SJCRH30 (cell line): Measurements from ENCODE around the gene L3MBTL1. TPM values are rescaled to one million over a fixed set of nuclear protein-coding genes. Genes with fewer than 3 reads are reported as not detected.
A peak's percentile ranks its signal among the peaks of the same experiment; 100 is the strongest.
"Not testable (repeated sequence)": the region's sequence is repeated elsewhere in the genome, so short reads cannot be mapped to it uniquely, and the experiment has no call there.

Experiments used
- DNase-seq, 2 experiments: peaks; one replicate each; pipeline ENCODE4 v3.0.0-alpha.2; 2015 to 2020
- H3K27ac ChIP-seq: fragments of 250-450 bp; sonication (Bioruptor Pico); 2 replicates; pipeline ENCODE4 v1.5.1; 2020; ENCODE audit warnings: mild to moderate bottlenecking, moderate library complexity
- H3K27me3 ChIP-seq: fragments of 250-450 bp; sonication (Bioruptor Pico); 2 replicates; pipeline ENCODE4 v1.5.1; 2020; ENCODE audit warnings: mild to moderate bottlenecking, moderate library complexity
- H3K36me3 ChIP-seq: fragments of 250-450 bp; sonication (Bioruptor Pico); 2 replicates; pipeline ENCODE4 v1.5.1; 2020; ENCODE audit warnings: mild to moderate bottlenecking, moderate library complexity
- H3K4me1 ChIP-seq: fragments of 250-450 bp; sonication (Bioruptor Pico); 2 replicates; pipeline ENCODE4 v1.5.1; 2020; ENCODE audit warnings: mild to moderate bottlenecking, moderate library complexity
- H3K4me3 ChIP-seq: fragments of 250-450 bp; sonication (Bioruptor Pico); 2 replicates; pipeline ENCODE4 v1.5.1; 2020; ENCODE audit warnings: mild to moderate bottlenecking, moderate library complexity
- H3K9me3 ChIP-seq: fragments of 250-450 bp; sonication (Bioruptor Pico); replicated peaks from 2 replicates; pipeline ENCODE4 v1.5.1; 2020; ENCODE audit warnings: mild to moderate bottlenecking, moderate library complexity
- total RNA-seq: library from RNA; depleted of rRNA; stranded (reverse); fragments of >200 nt; shearing (Covaris generic); gene quantifications from 2 replicates; pipeline ENCODE4 v1.2.3, GENCODE V29; 2014

L3MBTL1 gene
- total RNA-seq, 1 experiment from 2014 or later = 6.5 TPM

DNA sequence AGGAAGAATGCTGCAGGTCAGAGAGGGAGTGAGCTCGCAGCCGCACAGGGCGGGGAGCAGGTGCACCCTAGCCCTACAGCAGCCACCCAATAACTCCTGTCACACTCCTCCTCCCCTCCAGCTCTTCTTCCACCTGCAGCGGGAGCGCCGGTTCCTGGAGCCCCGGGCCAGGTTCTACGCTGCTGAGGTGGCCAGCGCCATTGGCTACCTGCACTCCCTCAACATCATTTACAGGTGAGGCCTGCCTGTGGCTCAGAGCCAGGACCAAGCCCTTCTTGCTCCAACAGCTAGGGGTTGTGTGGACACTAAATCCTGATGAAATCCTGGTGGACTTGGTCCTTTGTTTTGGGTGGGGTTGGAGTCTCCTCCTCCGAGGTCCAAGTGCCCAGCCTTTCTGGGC, 63.0 kb downstream of the L3MBTL1 start:
- peaks cover 7% of the 10 kb centered on the region for H3K4me1 ChIP-seq

DNA sequence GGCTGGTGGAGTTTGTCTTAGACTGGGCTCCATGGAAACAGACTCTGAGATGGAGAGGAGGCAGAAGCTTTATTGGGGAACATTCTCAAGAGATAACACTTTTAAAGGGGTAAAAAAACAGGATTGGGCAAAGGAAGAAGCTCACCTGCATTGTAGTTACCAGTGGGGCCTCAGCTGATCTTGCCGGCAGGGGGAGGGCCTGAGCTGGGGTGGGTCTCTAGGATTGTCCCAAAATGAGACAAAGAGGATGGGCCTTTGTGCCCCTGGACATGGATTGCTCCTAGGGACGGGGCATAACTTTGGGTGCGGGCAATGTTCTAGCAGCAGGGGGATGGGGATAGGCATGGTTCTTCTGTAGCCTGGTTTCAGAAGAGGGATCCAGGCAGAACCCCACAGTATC, 63.8 kb downstream of the L3MBTL1 start:
- no peak for DNase-seq
- no peaks in the 10 kb centered on the region for H3K36me3 ChIP-seq

More for the DNA sequence above, 63.0 kb downstream of the L3MBTL1 start:
- H3K36me3 ChIP-seq = no peaks in the 10 kb centered on the region
- H3K27me3 ChIP-seq = 0 out of 2 replicates have a peak, but pooled peaks cover 9% of the 10 kb centered on the region
- H3K4me3 ChIP-seq = no peak overlapping the region
- no peaks in the 10 kb centered on the region for H3K9me3 ChIP-seq
- H3K27ac ChIP-seq = no peak overlapping the region
- no peak for DNase-seq

DNA sequence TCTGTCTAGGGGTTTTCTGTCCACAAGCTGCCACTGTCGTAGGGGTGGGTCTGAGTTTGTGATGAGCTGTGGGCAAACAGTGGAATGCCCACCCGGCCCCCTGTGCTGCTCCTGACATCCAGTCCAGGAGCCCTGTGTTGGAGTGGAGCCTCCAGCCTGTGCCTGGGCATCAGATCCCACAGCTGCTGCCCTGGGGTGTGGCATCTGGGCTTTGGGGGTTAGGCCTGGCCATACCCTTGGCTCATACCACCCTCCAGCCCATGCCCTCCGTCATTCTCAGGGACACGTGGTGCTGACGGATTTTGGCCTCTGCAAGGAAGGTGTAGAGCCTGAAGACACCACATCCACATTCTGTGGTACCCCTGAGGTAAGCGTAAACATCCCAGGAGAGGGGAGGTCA, 64.3 kb downstream of the L3MBTL1 start:
- no peaks in the 10 kb centered on the region for H3K9me3 ChIP-seq
- DNase-seq = no peak

More for the DNA sequence above, 63.8 kb downstream of the L3MBTL1 start:
- H3K9me3 ChIP-seq = no peaks in the 10 kb centered on the region
- H3K4me3 ChIP-seq = no peak overlapping the region
- 0 out of 2 replicates have a peak, but pooled peaks cover 9% of the 10 kb centered on the region for H3K27me3 ChIP-seq
- H3K4me1 ChIP-seq = peaks cover 15% of the 10 kb centered on the region
- no peak overlapping the region for H3K27ac ChIP-seq

DNA sequence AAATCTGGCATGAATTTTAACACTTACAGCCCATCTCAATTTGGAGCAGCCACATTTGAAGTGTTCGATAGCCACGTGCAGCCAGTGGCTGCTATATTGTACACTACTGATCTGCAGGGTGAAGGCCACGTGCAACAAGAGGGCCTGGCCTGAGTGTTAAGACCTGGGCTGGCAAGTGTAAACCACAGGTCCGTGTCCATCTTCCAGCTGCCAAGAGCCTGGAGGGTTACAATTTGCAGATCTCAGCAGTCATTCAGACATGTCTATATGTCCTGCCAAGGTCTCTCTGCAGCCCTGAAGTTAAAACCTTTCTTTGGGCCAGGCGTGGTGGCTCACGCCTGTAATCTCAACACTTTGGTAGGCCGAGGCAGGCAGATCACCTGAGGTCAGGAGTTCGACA, 65.4 kb downstream of the L3MBTL1 start:
- H3K4me1 ChIP-seq = peaks cover 16% of the 10 kb centered on the region

More for the DNA sequence above, 64.3 kb downstream of the L3MBTL1 start:
- no peaks in the 10 kb centered on the region for H3K36me3 ChIP-seq
- H3K4me1 ChIP-seq = peaks cover 16% of the 10 kb centered on the region
- no peak overlapping the region for H3K4me3 ChIP-seq
- H3K27ac ChIP-seq = no peak overlapping the region
- 0 out of 2 replicates have a peak, but pooled peaks cover 9% of the 10 kb centered on the region for H3K27me3 ChIP-seq

DNA sequence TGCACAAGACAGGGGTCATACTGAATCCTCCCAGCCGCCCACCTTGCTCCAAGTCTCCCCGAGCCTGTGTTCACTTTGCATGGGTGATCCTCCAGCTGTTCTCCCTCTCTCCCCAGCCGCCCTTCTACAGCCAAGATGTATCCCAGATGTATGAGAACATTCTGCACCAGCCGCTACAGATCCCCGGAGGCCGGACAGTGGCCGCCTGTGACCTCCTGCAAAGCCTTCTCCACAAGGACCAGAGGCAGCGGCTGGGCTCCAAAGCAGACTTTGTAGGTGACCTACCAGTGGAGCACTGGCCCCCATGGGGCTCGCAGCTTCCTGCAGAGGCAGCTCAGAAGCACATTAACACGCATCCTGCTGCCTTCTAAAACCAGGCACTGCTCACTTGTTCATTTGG, 68.6 kb downstream of the L3MBTL1 start:
- peaks cover 31% of the 10 kb centered on the region for H3K4me1 ChIP-seq
- no peaks in the 10 kb centered on the region for H3K36me3 ChIP-seq
- H3K27ac ChIP-seq = no peak overlapping the region
- no peaks in the 10 kb centered on the region for H3K9me3 ChIP-seq
- peak in 1 of 2 experiments; percentile 41 for DNase-seq
- no peaks in the 10 kb centered on the region for H3K27me3 ChIP-seq
- H3K4me3 ChIP-seq = no peak overlapping the region

More for the DNA sequence above, 65.4 kb downstream of the L3MBTL1 start:
- Histone ChIP-seq H3K36me3 (no peaks in the 10 kb centered on the region), H3K27ac (no peak overlapping the region), H3K4me3 (no peak overlapping the region), H3K27me3 (no peaks in the 10 kb centered on the region), H3K9me3 (no peaks in the 10 kb centered on the region)
- no peak for DNase-seq

DNA sequence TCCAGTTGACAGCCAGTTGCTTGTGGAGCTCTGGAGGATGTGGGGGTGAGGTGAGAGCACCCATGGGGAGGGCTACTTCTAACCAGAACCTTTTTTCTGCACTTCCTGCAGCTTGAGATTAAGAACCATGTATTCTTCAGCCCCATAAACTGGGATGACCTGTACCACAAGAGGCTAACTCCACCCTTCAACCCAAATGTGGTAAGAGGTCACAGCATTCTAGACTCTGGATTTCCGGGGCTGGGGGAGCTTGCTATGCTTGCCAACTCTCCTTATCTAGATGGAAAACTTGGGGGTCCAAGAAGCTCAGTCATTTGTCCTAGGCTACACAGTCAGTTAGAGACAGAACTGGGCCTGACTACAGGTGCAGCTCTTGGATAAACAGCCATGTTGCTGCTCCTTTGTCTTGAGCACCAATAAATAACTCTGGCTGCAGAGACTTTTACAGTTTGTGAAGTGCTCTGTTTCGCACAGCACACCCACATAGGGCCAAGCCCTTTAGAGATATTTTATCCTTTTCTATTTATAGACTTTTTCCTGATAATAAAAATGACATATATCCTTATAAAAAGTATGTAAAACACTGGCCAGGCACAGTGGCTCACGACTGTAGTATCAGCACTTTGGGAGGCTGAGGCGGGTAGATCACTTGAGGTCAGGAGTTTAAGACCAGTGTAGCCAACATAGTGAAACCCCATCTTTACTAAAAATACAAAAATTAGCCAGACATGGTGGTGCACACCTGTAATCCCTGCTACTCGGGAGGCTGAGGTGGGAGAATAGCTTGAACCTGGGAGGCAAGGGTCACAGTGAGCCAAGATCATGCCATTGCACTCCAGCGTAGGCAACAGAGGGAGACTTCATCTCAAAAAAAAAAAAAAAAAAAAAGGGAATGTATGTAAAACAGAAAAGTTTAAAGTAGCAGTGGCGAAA, 72.6 kb downstream of the L3MBTL1 start:
- Histone ChIP-seq H3K4me3 (no peak overlapping the region), H3K4me1 (peaks cover 45% of the 10 kb centered on the region), H3K9me3 (no peaks in the 10 kb centered on the region), H3K27ac (no peak overlapping the region), H3K27me3 (no peaks in the 10 kb centered on the region), H3K36me3 (no peaks in the 10 kb centered on the region)
- no peak for DNase-seq

DNA sequence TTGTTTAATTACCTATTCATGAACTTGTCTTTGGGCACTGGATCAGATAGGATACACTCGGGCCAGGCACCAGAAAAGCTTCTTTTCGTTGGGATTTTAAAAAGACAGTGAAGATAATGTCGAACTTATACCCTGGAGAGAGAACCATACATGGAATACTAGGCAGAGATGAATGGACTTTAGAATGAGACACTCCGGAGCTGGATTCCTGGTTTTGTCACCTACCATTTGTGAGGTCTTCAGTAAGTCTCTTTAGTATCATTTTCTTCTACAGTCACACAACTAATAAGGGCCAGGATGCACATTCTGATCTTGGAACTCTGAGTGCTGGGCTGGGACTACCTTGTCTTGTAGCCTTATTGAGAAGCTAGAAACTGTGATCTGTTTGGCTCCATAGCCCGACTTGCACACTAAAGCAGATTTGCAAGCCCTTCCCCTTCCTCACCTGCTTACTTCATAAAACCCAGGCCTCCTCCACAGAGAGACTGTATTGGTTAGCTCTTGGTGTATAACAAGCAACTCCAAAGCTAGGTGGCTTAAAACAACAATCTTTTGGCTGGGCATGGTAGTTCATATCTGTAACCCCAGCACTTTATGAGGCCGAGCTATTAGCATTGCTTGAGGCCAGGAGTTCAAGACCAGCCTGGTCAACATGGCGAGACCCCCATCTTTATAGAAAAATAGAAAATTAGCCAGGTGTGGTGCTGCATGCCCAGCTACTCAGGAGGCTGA, 75.8 kb downstream of the L3MBTL1 start:
- no peaks in the 10 kb centered on the region for H3K36me3 ChIP-seq
- no peaks in the 10 kb centered on the region for H3K9me3 ChIP-seq
- peaks cover 34% of the 10 kb centered on the region for H3K4me1 ChIP-seq
- no peak overlapping the region for H3K4me3 ChIP-seq
- H3K27me3 ChIP-seq = no peaks in the 10 kb centered on the region
- H3K27ac ChIP-seq = peak overlapping the region; percentile 80
- DNase-seq = no peak

DNA sequence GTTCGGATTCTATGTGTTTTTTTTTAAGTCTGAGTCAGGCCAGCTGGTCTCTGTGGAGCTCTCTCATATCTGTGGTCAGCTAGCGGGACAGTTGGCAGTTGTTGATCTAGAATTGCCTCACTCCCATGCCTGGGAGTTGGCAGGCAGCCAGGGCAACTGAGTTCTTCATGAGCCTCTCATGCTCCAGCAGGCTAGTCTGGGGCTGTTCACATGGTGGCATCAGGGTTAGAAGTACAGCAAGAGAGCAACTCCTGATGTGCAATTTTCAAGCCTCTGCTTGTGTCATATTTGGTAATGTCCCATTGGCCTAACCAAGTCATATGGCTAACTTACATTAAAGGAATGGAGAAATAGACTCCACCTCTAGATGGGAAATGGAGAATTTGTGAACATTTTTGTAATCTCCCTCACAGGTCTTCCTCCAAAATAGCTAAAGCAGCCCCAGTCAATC, 76.5 kb downstream of the L3MBTL1 start:
- no peaks in the 10 kb centered on the region for H3K36me3 ChIP-seq
- peaks cover 30% of the 10 kb centered on the region for H3K4me1 ChIP-seq
- no peaks in the 10 kb centered on the region for H3K27me3 ChIP-seq
- H3K9me3 ChIP-seq = no peaks in the 10 kb centered on the region
- peak overlapping the region; percentile 80 for H3K27ac ChIP-seq
- peak; percentile 99 for DNase-seq
- no peak overlapping the region for H3K4me3 ChIP-seq

DNA sequence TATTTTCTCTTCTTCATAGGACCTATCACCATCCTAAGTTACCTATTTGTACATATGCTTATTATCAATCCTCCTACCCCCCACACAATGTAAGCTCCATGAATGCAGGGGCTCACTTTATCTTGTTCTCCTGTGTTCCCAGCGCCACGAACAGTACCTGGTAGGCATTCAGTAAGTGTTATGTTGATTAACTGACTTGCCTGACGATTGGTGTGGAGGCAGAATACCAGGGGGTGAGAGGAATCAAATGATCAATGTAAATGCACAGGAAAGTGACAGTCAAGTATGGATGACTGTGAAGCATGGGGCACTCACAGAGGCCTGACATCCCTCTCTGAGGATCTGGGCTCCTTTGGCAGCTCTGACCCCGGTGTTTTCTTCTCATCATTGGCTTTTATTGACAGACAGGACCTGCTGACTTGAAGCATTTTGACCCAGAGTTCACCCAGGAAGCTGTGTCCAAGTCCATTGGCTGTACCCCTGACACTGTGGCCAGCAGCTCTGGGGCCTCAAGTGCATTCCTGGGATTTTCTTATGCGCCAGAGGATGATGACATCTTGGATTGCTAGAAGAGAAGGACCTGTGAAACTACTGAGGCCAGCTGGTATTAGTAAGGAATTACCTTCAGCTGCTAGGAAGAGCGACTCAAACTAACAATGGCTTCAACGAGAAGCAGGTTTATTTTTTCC, 77.1 kb downstream of the L3MBTL1 start:
- peak overlapping the region; percentile 80 for H3K27ac ChIP-seq
- H3K4me3 ChIP-seq = no peak overlapping the region
- no peaks in the 10 kb centered on the region for H3K27me3 ChIP-seq
- H3K36me3 ChIP-seq = no peaks in the 10 kb centered on the region
- no peaks in the 10 kb centered on the region for H3K9me3 ChIP-seq
- peaks cover 28% of the 10 kb centered on the region for H3K4me1 ChIP-seq
- peak; percentile 84 to 87 for DNase-seq

DNA sequence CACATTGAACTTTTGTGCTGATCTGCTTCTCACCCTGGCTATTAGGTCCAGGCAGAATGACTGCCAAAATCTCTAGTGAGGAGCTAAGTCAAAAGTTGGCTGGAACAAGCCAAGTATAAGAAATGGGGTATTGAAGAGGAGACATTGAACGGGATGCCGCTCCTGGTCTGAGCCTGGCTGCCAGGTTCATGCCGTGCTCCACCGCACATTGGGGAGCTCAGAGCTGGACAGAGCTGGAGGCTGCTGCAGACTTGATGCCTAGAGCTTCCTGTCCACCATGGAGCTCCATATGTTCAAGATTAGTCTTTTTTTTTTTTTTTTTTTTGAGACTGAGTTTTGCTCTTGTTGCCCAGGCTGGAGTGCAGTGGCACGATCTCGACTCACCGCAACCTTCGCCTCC, 79.1 kb downstream of the L3MBTL1 start:
- Histone ChIP-seq H3K4me3 (no peak overlapping the region), H3K27me3 (no peaks in the 10 kb centered on the region), H3K4me1 (peaks cover 23% of the 10 kb centered on the region), H3K9me3 (no peaks in the 10 kb centered on the region), H3K36me3 (no peaks in the 10 kb centered on the region), H3K27ac (no peak overlapping the region)
- no peak for DNase-seq

DNA sequence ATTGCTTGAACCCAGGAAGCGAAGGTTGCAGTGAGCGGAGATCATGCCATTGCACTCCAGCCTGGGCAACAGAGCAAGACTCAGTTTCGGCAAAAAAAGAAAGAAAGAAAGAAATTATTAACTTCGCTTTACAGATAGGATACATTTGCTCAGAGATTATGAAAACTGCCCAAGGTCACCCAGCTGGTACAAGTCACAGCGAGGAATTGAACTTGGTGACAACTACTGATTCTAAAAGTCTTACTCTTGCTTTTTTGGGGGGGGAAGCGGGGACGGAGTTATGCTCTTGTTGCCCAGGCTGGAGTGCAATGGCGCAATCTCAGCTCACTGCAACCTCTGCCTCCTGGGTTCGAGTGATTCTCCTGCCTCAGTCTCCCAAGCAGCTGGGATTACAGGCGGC, 81.0 kb downstream of the L3MBTL1 start:
- H3K9me3 ChIP-seq, H3K27ac ChIP-seq, H3K27me3 ChIP-seq, H3K36me3 ChIP-seq, H3K4me3 ChIP-seq, DNase-seq: not testable (repeated sequence)
- H3K4me1 ChIP-seq = peaks cover 21% of the 10 kb centered on the region

DNA sequence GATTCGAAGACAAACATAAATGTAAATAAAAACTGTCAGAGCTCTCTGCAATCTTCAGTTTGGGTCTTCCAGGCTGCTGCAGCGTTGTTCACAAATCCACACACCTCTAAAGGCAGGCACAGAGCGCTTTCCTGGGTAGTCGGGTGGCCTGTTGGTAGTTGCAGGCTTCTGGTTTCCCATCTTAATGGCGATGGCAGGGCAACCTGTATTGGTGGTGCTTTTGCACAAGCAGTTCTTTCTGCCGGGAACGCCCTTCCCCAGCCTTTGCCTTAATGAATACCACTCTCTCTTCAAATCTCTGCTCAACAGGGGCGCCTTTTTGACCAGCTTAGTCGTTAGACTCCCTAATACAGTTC, 82.5 kb downstream of the L3MBTL1 start:
- Histone ChIP-seq H3K27ac (peak overlapping the region; percentile 88; the same call in 1 of the 2 replicates), H3K4me3 (peak overlapping the region; percentile 92), H3K36me3 (0 out of 2 replicates have a peak, but pooled peaks cover 3% of the 10 kb centered on the region), H3K4me1 (peaks cover 7% of the 10 kb centered on the region), H3K9me3 (no peaks in the 10 kb centered on the region), H3K27me3 (no peaks in the 10 kb centered on the region)
- peak; percentile 36 to 63 for DNase-seq

DNA sequence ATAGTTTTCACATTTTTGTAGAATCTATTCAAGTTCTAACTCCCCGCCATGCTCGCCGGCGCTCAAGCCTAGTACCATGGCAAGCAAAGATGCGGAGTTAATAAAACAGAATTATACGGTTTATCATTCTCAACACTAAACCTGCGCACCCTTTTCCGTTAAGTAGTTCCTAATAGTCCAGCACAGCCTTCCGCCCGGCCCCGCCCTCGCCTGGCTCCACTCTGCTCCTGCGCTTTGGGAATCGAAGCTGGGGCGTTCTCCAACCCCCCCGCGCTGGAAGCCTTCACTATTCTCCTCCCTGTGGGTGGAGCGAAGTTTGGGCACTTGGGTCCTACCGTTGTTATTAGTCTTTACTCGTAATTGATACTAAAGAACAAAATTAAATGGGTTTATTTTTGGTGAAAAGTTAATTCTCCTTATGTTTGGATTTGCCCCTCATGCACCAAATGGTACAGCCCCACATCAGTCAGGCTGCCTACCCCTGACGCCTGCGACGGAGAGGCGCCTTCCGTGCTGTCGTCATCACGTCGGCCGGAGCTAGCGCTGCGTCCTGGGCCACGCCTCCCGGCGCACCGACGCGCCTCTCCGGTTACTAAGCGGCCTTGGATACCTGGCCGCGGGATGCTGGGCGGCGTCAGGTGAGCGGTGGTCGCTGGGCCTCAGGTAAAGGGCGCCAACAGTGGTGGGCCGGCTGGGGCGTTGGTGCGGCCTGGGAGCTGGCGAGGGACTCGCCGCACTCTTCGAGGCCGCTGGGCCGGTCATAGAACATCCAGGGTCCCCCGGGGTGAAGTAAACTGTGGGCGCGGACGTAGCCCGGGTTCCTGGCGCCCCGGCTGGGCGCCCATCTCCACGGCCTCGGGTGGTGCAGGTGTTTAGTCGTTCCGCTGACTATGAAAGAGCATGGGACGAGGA, 83.2 kb downstream of the L3MBTL1 start, which contains the start of gene IFT52:
Gene IFT52, plus strand, starts transcription at position 546 of the 912 bp plus-strand sequence. CDS start 3,762 bp downstream, outside the sequence.
- DNase-seq = peak; percentile 94 to 97
- H3K4me3 ChIP-seq = peak within 1 kb of the TSS; percentile 92
- H3K27ac ChIP-seq = peak within 1 kb of the TSS; percentile 88
- no peaks in the 10 kb centered on the region for H3K27me3 ChIP-seq
- H3K9me3 ChIP-seq = no peaks in the 10 kb centered on the region
- peaks cover under 1% of the 10 kb centered on the region for H3K4me1 ChIP-seq
- H3K36me3 ChIP-seq = peaks cover 3% of the 10 kb centered on the region; the same call in 1 of the 2 replicates
